IMR-90 (cell line): ENCODE measurements around the gene TPSD1. TPM values are rescaled to one million over a fixed set of nuclear protein-coding genes. Genes with fewer than 3 reads are reported as not detected.

ENCODE experiments used
- ATAC-seq: fragments of 200-7000 bp; cut with Tn5 transposase; 2 replicates; pipeline ENCODE4 v1.9.1; 2020; ENCODE audit warnings: low read depth, mild to moderate bottlenecking, moderate library complexity
- BruUV-seq: library from RNA; stranded (reverse); fragments of 400-500 nt; replicated peaks from 2 replicates; lab custom pipeline; 2021; lab: Mats Ljungman, UMichigan
- CTCF ChIA-PET: fragments of 300-600 bp; formaldehyde crosslinking; extraction: SDS; loops from one replicate; lab custom pipeline; 2021; ENCODE audit warnings: antibody characterized with exemption; lab: Yijun Ruan, JAX
- POLR2A ChIA-PET: fragments of 300-600 bp; sonication (Branson Sonifier 250); formaldehyde crosslinking; loops from one replicate; lab custom pipeline; 2022; ENCODE audit warnings: antibody characterized with exemption; ENCODE audit not compliant: unreplicated experiment; lab: Charles Lee
- DNase-seq: peaks from one replicate; pipeline ENCODE4 v3.0.0; 2013
- H2AFZ ChIP-seq: replicated peaks from 2 replicates; pipeline ENCODE3; 2013; ENCODE audit warnings: low read length, mild to moderate bottlenecking; ENCODE audit not compliant: poor library complexity
- H2AK5ac ChIP-seq: 2 replicates; pipeline ENCODE4 v1.6.1; 2013; ENCODE audit warnings: low read depth, low read length, inconsistent platforms
- H2AK9ac ChIP-seq: replicated peaks from 2 replicates; pipeline ENCODE3; 2013; ENCODE audit warnings: mild to moderate bottlenecking, low read depth, low read length, moderate library complexity; ENCODE audit not compliant: poor library complexity
- H2BK120ac ChIP-seq: 2 replicates; pipeline ENCODE4 v1.6.1; 2013; ENCODE audit warnings: low read depth, low read length, inconsistent platforms
- H2BK15ac ChIP-seq: 3 replicates; pipeline ENCODE4 v1.6.1; 2013; ENCODE audit warnings: low read depth, low read length, inconsistent platforms
- H2BK20ac ChIP-seq: 2 replicates; pipeline ENCODE4 v1.6.1; 2013; ENCODE audit warnings: low read depth, mild to moderate bottlenecking, inconsistent platforms, low read length, moderate library complexity
- H2BK5ac ChIP-seq: 2 replicates; pipeline ENCODE4 v1.6.1; 2013; ENCODE audit warnings: mild to moderate bottlenecking, low read depth, low read length, inconsistent platforms; ENCODE audit not compliant: poor library complexity, severe bottlenecking
- H3K14ac ChIP-seq: replicated peaks from 2 replicates; pipeline ENCODE4 v1.6.1; 2013; ENCODE audit warnings: low read depth, low read length, inconsistent platforms
- H3K18ac ChIP-seq: 2 replicates; pipeline ENCODE4 v1.6.1; 2013; ENCODE audit warnings: low read depth, low read length, control low read depth
- H3K23ac ChIP-seq: 2 replicates; pipeline ENCODE4 v1.6.1; 2013; ENCODE audit warnings: low read depth, low read length, inconsistent platforms
- H3K27ac ChIP-seq: 2 replicates; pipeline ENCODE4 v1.5.1; 2013; ENCODE audit warnings: mild to moderate bottlenecking, control low read depth, low read length; ENCODE audit not compliant: insufficient read depth
- H3K27me3 ChIP-seq: 2 replicates; pipeline ENCODE4 v1.6.1; 2013; ENCODE audit warnings: low read length; ENCODE audit not compliant: control insufficient read depth, insufficient read depth
- H3K36me3 ChIP-seq: 2 replicates; pipeline ENCODE4 v1.6.1; 2013; ENCODE audit warnings: low read length, mixed read lengths; ENCODE audit not compliant: control insufficient read depth, insufficient read depth
- H3K4ac ChIP-seq: 2 replicates; pipeline ENCODE4 v1.6.1; 2013; ENCODE audit warnings: low read depth, low read length, inconsistent platforms
- H3K4me1 ChIP-seq: 2 replicates; pipeline ENCODE4 v1.6.1; 2013; ENCODE audit warnings: low read length, mixed read lengths; ENCODE audit not compliant: control insufficient read depth, insufficient read depth
- H3K4me2 ChIP-seq: 2 replicates; pipeline ENCODE4 v1.6.1; 2013; ENCODE audit warnings: low read depth, mild to moderate bottlenecking, control low read depth, low read length, moderate library complexity
- H3K4me3 ChIP-seq: 2 replicates; pipeline ENCODE4 v1.5.1; 2013; ENCODE audit warnings: low read depth, mild to moderate bottlenecking, control low read depth, low read length, moderate library complexity; ENCODE audit not compliant: insufficient read depth
- H3K56ac ChIP-seq: 2 replicates; pipeline ENCODE4 v1.6.1; 2013; ENCODE audit warnings: low read length, inconsistent platforms; ENCODE audit not compliant: insufficient read depth; ENCODE audit errors: extremely low read depth
- H3K79me1 ChIP-seq, 2 experiments: 2 replicates each; pipeline ENCODE4 v1.6.1; 2013; ENCODE audit warnings: low read length in 2 of 2, inconsistent platforms in 1 of 2, low read depth in 1 of 2
- H3K9ac ChIP-seq: 2 replicates; pipeline ENCODE4 v1.6.1; 2013; ENCODE audit warnings: low read depth, low read length, control low read depth
- H3K9me1 ChIP-seq: 2 replicates; pipeline ENCODE4 v1.6.1; 2013; ENCODE audit warnings: low read length, inconsistent platforms; ENCODE audit not compliant: insufficient read depth
- H3K9me3 ChIP-seq: 2 replicates; pipeline ENCODE4 v1.6.1; 2013; ENCODE audit warnings: low read length; ENCODE audit not compliant: control insufficient read depth, insufficient read depth
- H4K20me1 ChIP-seq: 2 replicates; pipeline ENCODE4 v1.6.1; 2013; ENCODE audit warnings: low read length, inconsistent platforms; ENCODE audit not compliant: insufficient read depth
- H4K5ac ChIP-seq: 2 replicates; pipeline ENCODE4 v1.6.1; 2013; ENCODE audit warnings: mild to moderate bottlenecking, low read depth, low read length, control low read depth
- H4K8ac ChIP-seq, 2 experiments: 2 replicates each; pipeline ENCODE4 v1.6.1; 2013; ENCODE audit warnings: low read depth in 2 of 2, low read length in 2 of 2, control low read depth in 1 of 2, inconsistent platforms in 1 of 2
- H4K91ac ChIP-seq: 2 replicates; pipeline ENCODE4 v1.6.1; 2013; ENCODE audit warnings: low read depth, low read length, inconsistent platforms; ENCODE audit not compliant: insufficient read depth
- BHLHE40 ChIP-seq: fragments of 150-350 bp; IDR thresholded peaks from 2 replicates; pipeline ENCODE4 v1.6.1; 2016; ENCODE audit warnings: mild to moderate bottlenecking, low read depth, low read length
- FOS ChIP-seq: fragments of 150-350 bp; IDR thresholded peaks from 2 replicates; pipeline ENCODE4 v1.6.1; 2016; ENCODE audit warnings: low read depth, low read length
- WGBS, 2 experiments: methylation state at CpG; one replicate each; pipeline versions ENCODE4 v1.1.5 to v1.1.7; 2013; ENCODE audit warnings: missing lambda C conversion rate in 2 of 2; ENCODE audit not compliant: insufficient read length in 1 of 2; ENCODE audit errors: extremely low coverage in 2 of 2; 5-methylcytosine and 5-hydroxymethylcytosine counted together
- dilution Hi-C: fragments of 300-500 bp; cut with HindIII; formaldehyde crosslinking; loops from one replicate; pipeline ENCODE4 v1.14.3; 2018; ENCODE audit warnings: low sequenced_read_pairs; ENCODE audit not compliant: unreplicated experiment
- in situ Hi-C: fragments of 300-500 bp; cut with MboI; formaldehyde crosslinking; loops from 3 replicates; pipeline ENCODE4 v1.14.3; 2019; ENCODE audit warnings: low sequenced_read_pairs, inconsistent platforms, mixed read lengths
- intact Hi-C: fragments of 100-400 bp; cut with micrococcal nuclease; formaldehyde crosslinking; loops from 2 replicates; pipeline ENCODE4 v1.10.0; 2022
- polyA plus RNA-seq, 3 experiments: library from polyadenylated mRNA; depleted of rRNA; stranded (reverse); fragments of >200 nt; gene quantifications; 2 replicates each; pipeline ENCODE4 v1.2.3, GENCODE V29; 2012; ENCODE audit warnings: low replicate concordance in 1 of 3
- total RNA-seq: library from RNA; depleted of rRNA; stranded (reverse); fragments of >200 nt; gene quantifications from 2 replicates; pipeline ENCODE4 v1.2.3, GENCODE V29; 2012
- TF ChIP-seq, protein P1 (sequence below): fragments of 150-350 bp; IDR thresholded peaks from 2 replicates; pipeline ENCODE4 v1.6.1; 2017; ENCODE audit warnings: mild to moderate bottlenecking, antibody characterized with exemption, low read length, low read depth

TPSD1 gene
- total and polyA plus RNA-seq, 2 of the 4 experiments (the other 2 are of a cell fraction): not detected

DNA sequence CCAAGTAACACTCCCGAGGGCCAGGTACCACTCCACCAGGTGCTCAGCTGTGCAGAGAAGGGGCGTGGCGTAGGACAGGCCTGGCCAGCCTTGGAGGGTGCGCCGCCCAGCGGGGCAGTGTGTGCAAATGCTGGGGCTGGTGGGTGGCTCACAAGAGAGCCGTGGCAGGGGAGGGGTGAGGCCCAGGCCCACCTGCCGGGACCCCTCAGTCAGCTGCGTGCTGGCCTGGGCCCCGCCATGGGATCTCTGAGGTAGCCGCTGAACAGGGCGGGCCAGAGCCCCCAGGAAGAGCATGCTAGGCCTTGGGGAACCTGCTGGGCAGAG is 39.6 kb upstream of the TPSD1 start:
- CTCF ChIA-PET: no interaction called here
- H3K4ac ChIP-seq: no peak overlapping the region
- intact Hi-C loops (no loop called here), in situ Hi-C loops (loop anchor here (25.0 kb wide), 1 partner anchor 404 kb away; the partner anchor contains the start of gene GNG13), dilution Hi-C loops (no loop called here)
- no peaks in the 10 kb centered on the region for H3K9me1 ChIP-seq
- no peaks in the 10 kb centered on the region for H4K20me1 ChIP-seq
- H4K91ac ChIP-seq: no peak overlapping the region
- H2BK5ac ChIP-seq: no peak overlapping the region
- no peak overlapping the region for H2BK20ac ChIP-seq
- no peak overlapping the region for H2BK120ac ChIP-seq
- H2AK9ac ChIP-seq: no peak overlapping the region
- ATAC-seq (no peak), DNase-seq (no peak)
- no peaks in the 10 kb centered on the region for H3K27me3 ChIP-seq
- 77% methylated on average over 5 of the region's 12 CpGs; no CpG with 5 or more reads in 1 of the 2 experiments for WGBS, 2 experiments
- H3K56ac ChIP-seq: no peak overlapping the region
- H3K4me1 ChIP-seq: no peaks in the 10 kb centered on the region
- H3K4me3 ChIP-seq: no peak overlapping the region
- peaks cover 4% of the 10 kb centered on the region; the same call in 1 of the 2 replicates for H3K36me3 ChIP-seq
- H3K23ac ChIP-seq: no peak overlapping the region
- no peak overlapping the region for H3K14ac ChIP-seq
- H2AK5ac ChIP-seq: no peak overlapping the region
- BruUV-seq: no TSS peak
- H3K9ac ChIP-seq: no peak overlapping the region
- H3K9me3 ChIP-seq: no peaks in the 10 kb centered on the region
- H4K8ac ChIP-seq: no peak overlapping the region
- H3K18ac ChIP-seq: no peak overlapping the region
- H3K4me2 ChIP-seq: no peak overlapping the region
- TF ChIP-seq, protein P1, sequence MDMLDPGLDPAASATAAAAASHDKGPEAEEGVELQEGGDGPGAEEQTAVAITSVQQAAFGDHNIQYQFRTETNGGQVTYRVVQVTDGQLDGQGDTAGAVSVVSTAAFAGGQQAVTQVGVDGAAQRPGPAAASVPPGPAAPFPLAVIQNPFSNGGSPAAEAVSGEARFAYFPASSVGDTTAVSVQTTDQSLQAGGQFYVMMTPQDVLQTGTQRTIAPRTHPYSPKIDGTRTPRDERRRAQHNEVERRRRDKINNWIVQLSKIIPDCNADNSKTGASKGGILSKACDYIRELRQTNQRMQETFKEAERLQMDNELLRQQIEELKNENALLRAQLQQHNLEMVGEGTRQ: no peak
- no peak for TF ChIP-seq BHLHE40
- no peak for TF ChIP-seq FOS
- H3K27ac ChIP-seq: no peak overlapping the region
- no peaks in the 10 kb centered on the region for H3K79me1 ChIP-seq
- H4K5ac ChIP-seq: no peak overlapping the region
- no peak overlapping the region for H2AFZ ChIP-seq
- POLR2A ChIA-PET: no interaction called here
- H2BK15ac ChIP-seq: no peak overlapping the region
